A549 (cell line): Measurements from ENCODE around the gene NPAS2.

Source experiments
- BHLHE40 ChIP-seq: IDR thresholded peaks from 2 replicates; pipeline ENCODE4 v1.6.1; 2012; ENCODE audit warnings: low read depth, low read length, inconsistent platforms
- CBX8 ChIP-seq: fragments of 200-600 bp; sonication (generic); IDR thresholded peaks from 2 replicates; pipeline ENCODE4 v1.6.1; 2016
- CTCF ChIP-seq: fragments of >200 bp; sonication (Bioruptor Twin); formaldehyde crosslinking; IDR thresholded peaks from 3 replicates; pipeline ENCODE4 v1.5.1; 2016
- POLR2A ChIP-seq: IDR thresholded peaks from 2 replicates; pipeline ENCODE4 v1.6.1; 2012; ENCODE audit warnings: mild to moderate bottlenecking, low read length
- RAD21 ChIP-seq, 2 experiments: fragments of >200 bp in 1 of 2; sonication (Bioruptor Twin) in 1 of 2; formaldehyde crosslinking in 1 of 2; IDR thresholded peaks in 1 of 2; conservative IDR thresholded peaks in 1 of 2; 2 replicates in 1 of 2; 3 replicates in 1 of 2; pipeline ENCODE4 v1.6.1; 2012 to 2018; ENCODE audit warnings: inconsistent platforms in 1 of 2

GRCh38 chr2:100877555-100877954, 57.6 kb downstream of the NPAS2 start:
- TF ChIP-seq RAD21 (conservative IDR thresholded peaks at IDR 0.05 in 1 of 2, IDR thresholded peaks at IDR 0.05 in 1 of 2) (no peak), CTCF (no peak), POLR2A (no peak), CBX8 (no peak), BHLHE40 (no peak)
